SKM-1 (cell line): ENCODE data around the gene KRTAP10-8.
"Not testable (repeated sequence)": the region's sequence is repeated elsewhere in the genome, so short reads cannot be mapped to it uniquely, and the experiment has no call there.

Experiments used
- DNase-seq: peaks from one replicate; lab custom pipeline; 2025; ENCODE audit not compliant: unreplicated experiment; lab: John Stamatoyannopoulos, UW

KRTAP10-8 gene

GRCh38 chr21:44579056-44579832 is 32.6 kb upstream of the KRTAP10-8 start:
- DNase-seq: no peak

- no peak for DNase-seq
Observed at GRCh38 chr21:44579833-44580144, 32.1 kb upstream of the KRTAP10-8 start.

- DNase-seq: not testable (repeated sequence)
Observed at GRCh38 chr21:44580231-44580821, 31.6 kb upstream of the KRTAP10-8 start, which contains the start of gene KRTAP10-5. Gene KRTAP10-5, minus strand, starts transcription at chr21:44580604. Its CDS starts 26 bp downstream, at chr21:44580578.

- DNase-seq: no peak
Observed at GRCh38 chr21:44581158-44581557, 30.7 kb upstream of the KRTAP10-8 start.

- DNase-seq: no peak
Observed at GRCh38 chr21:44582055-44582454, 29.8 kb upstream of the KRTAP10-8 start.

GRCh38 chr21:44583089-44583799 is 28.6 kb upstream of the KRTAP10-8 start:
- no peak for DNase-seq

GRCh38 chr21:44583800-44584147 is 28.1 kb upstream of the KRTAP10-8 start:
- no peak for DNase-seq

- no peak for DNase-seq
Observed at GRCh38 chr21:44585892-44586291, 26.0 kb upstream of the KRTAP10-8 start.

GRCh38 chr21:44589094-44589493 is 22.8 kb upstream of the KRTAP10-8 start:
- DNase-seq: no peak

GRCh38 chr21:44589586-44590305 is 22.1 kb upstream of the KRTAP10-8 start:
- no peak for DNase-seq

- no peak for DNase-seq
Observed at GRCh38 chr21:44590311-44590721, 21.6 kb upstream of the KRTAP10-8 start.

- DNase-seq: not testable (repeated sequence)
Observed at GRCh38 chr21:44590897-44591800, 20.7 kb upstream of the KRTAP10-8 start.

GRCh38 chr21:44591801-44592130 is 20.1 kb upstream of the KRTAP10-8 start:
- DNase-seq: not testable (repeated sequence)

- DNase-seq: no peak
Observed at GRCh38 chr21:44592446-44593311, 19.2 kb upstream of the KRTAP10-8 start, which contains the start of gene KRTAP10-6. Gene KRTAP10-6, minus strand, starts transcription at chr21:44592505. Its CDS starts 21 bp downstream, at chr21:44592484.

GRCh38 chr21:44593598-44594405 is 18.1 kb upstream of the KRTAP10-8 start:
- DNase-seq: no peak

- DNase-seq: no peak
Observed at GRCh38 chr21:44594406-44594916, 17.4 kb upstream of the KRTAP10-8 start.

- DNase-seq: no peak
Observed at GRCh38 chr21:44595524-44595923, 16.4 kb upstream of the KRTAP10-8 start.

- DNase-seq: no peak
Observed at GRCh38 chr21:44596068-44596725, 15.7 kb upstream of the KRTAP10-8 start.
